Muscle layer of colon (tissue), 2 donors: ENCODE data around the gene RSRC2.

ENCODE experiments used
- H3K27ac ChIP-seq: one replicate; pipeline ENCODE4 v1.7.0; 2013; ENCODE audit warnings: low read depth, mild to moderate bottlenecking, low read length, moderate library complexity
- H3K27me3 ChIP-seq, 2 donors: one replicate each; pipeline ENCODE4 v1.7.0; 2013; ENCODE audit warnings: low read length in 2 of 2, mild to moderate bottlenecking in 2 of 2; ENCODE audit not compliant: insufficient read depth in 2 of 2, control insufficient read depth in 1 of 2
- H3K36me3 ChIP-seq: one replicate; pipeline ENCODE4 v1.7.0; 2013; ENCODE audit warnings: mild to moderate bottlenecking, low read length; ENCODE audit not compliant: insufficient read depth
- H3K4me1 ChIP-seq: one replicate; pipeline ENCODE4 v1.7.0; 2013; ENCODE audit warnings: mild to moderate bottlenecking, low read length; ENCODE audit not compliant: insufficient read depth
- H3K4me3 ChIP-seq, 2 donors: one replicate each; pipeline ENCODE4 v1.7.0; 2013; ENCODE audit warnings: low read length in 2 of 2, low read depth in 1 of 2, mild to moderate bottlenecking in 1 of 2, moderate library complexity in 1 of 2
- H3K9ac ChIP-seq: one replicate; pipeline ENCODE4 v1.7.0; 2013; ENCODE audit warnings: low read length
- H3K9me3 ChIP-seq: one replicate; pipeline ENCODE4 v1.7.0; 2013; ENCODE audit warnings: mild to moderate bottlenecking, low read length
- donor health status: abdominal sarcoma.
- donor health status: Adenocarcinoma of cecum.

Gene RSRC2

GRCh38 chr12:122538496-122538895, 11.8 kb upstream of the RSRC2 start:
- Histone ChIP-seq H3K9me3 (no peaks in the 10 kb centered on the region), H3K27ac (no peak overlapping the region), H3K27me3 (no peaks in the 10 kb centered on the region), H3K4me3 (no peak overlapping the region), H3K9ac (no peak overlapping the region), H3K4me1 (no peaks in the 10 kb centered on the region), H3K36me3 (no peaks in the 10 kb centered on the region)

- no peaks in the 10 kb centered on the region for H3K27me3 ChIP-seq
- H3K4me3 ChIP-seq: no peak overlapping the region
- no peak overlapping the region for H3K9ac ChIP-seq
- no peak overlapping the region for H3K27ac ChIP-seq
- H3K36me3 ChIP-seq: no peaks in the 10 kb centered on the region
- no peaks in the 10 kb centered on the region for H3K9me3 ChIP-seq
- H3K4me1 ChIP-seq: no peaks in the 10 kb centered on the region
Observed at GRCh38 chr12:122537021-122537420, 10.3 kb upstream of the RSRC2 start.

GRCh38 chr12:122533856-122534255, 7.1 kb upstream of the RSRC2 start:
- H3K9ac ChIP-seq: no peak overlapping the region
- no peak overlapping the region for H3K4me3 ChIP-seq
- H3K27me3 ChIP-seq: no peaks in the 10 kb centered on the region
- H3K9me3 ChIP-seq: no peaks in the 10 kb centered on the region
- H3K4me1 ChIP-seq: no peaks in the 10 kb centered on the region
- no peak overlapping the region for H3K27ac ChIP-seq
- H3K36me3 ChIP-seq: no peaks in the 10 kb centered on the region

GRCh38 chr12:122528992-122529391, 2.3 kb upstream of the RSRC2 start:
- no peak overlapping the region for H3K9ac ChIP-seq
- H3K4me3 ChIP-seq: no peak overlapping the region
- peaks cover 4% of the 10 kb centered on the region for H3K36me3 ChIP-seq
- H3K4me1 ChIP-seq: peaks cover 19% of the 10 kb centered on the region
- no peaks in the 10 kb centered on the region for H3K9me3 ChIP-seq
- H3K27ac ChIP-seq: no peak overlapping the region
- H3K27me3 ChIP-seq: no peaks in the 10 kb centered on the region

- Histone ChIP-seq H3K36me3 (peaks cover 4% of the 10 kb centered on the region), H3K9ac (no peak overlapping the region), H3K4me3 (no peak overlapping the region), H3K9me3 (no peaks in the 10 kb centered on the region), H3K27ac (no peak overlapping the region), H3K27me3 (no peaks in the 10 kb centered on the region), H3K4me1 (peaks cover 23% of the 10 kb centered on the region)
Observed at GRCh38 chr12:122528582-122528981, 1.8 kb upstream of the RSRC2 start.

GRCh38 chr12:122527478-122527944, 775 bp upstream of the RSRC2 start:
- Histone ChIP-seq H3K4me3 (peak overlapping the region; percentile 48 to 99), H3K36me3 (peaks cover 4% of the 10 kb centered on the region), H3K27me3 (no peaks in the 10 kb centered on the region), H3K9me3 (no peaks in the 10 kb centered on the region), H3K27ac (no peak overlapping the region), H3K4me1 (peaks cover 32% of the 10 kb centered on the region), H3K9ac (no peak overlapping the region)

GRCh38 chr12:122523846-122524718, 2.7 kb downstream of the RSRC2 start:
- peak overlapping the region; percentile 6 for H3K27ac ChIP-seq
- no peaks in the 10 kb centered on the region for H3K27me3 ChIP-seq
- H3K36me3 ChIP-seq: peaks cover 34% of the 10 kb centered on the region
- peaks cover 40% of the 10 kb centered on the region for H3K4me1 ChIP-seq
- no peaks in the 10 kb centered on the region for H3K9me3 ChIP-seq
- H3K4me3 ChIP-seq: peak overlapping the region in 1 of 2 donors; percentile 99
- H3K9ac ChIP-seq: peak overlapping the region; percentile 4

- Histone ChIP-seq H3K36me3 (peaks cover 42% of the 10 kb centered on the region), H3K4me3 (peak overlapping the region in 1 of 2 donors; percentile 32), H3K4me1 (peaks cover 40% of the 10 kb centered on the region), H3K9ac (no peak overlapping the region), H3K27ac (no peak overlapping the region), H3K27me3 (no peaks in the 10 kb centered on the region), H3K9me3 (no peaks in the 10 kb centered on the region)
Observed at GRCh38 chr12:122523280-122523679, 3.5 kb downstream of the RSRC2 start.

- Histone ChIP-seq H3K4me1 (peaks cover 29% of the 10 kb centered on the region), H3K9ac (no peak overlapping the region), H3K27ac (no peak overlapping the region), H3K36me3 (peaks cover 67% of the 10 kb centered on the region), H3K9me3 (no peaks in the 10 kb centered on the region), H3K27me3 (no peaks in the 10 kb centered on the region), H3K4me3 (no peak overlapping the region)
Observed at GRCh38 chr12:122520676-122521075, 6.1 kb downstream of the RSRC2 start.

GRCh38 chr12:122519418-122519817, 7.3 kb downstream of the RSRC2 start:
- no peak overlapping the region for H3K4me3 ChIP-seq

GRCh38 chr12:122518908-122519307, 7.8 kb downstream of the RSRC2 start:
- Histone ChIP-seq H3K36me3 (peaks cover 79% of the 10 kb centered on the region), H3K4me3 (no peak overlapping the region), H3K4me1 (peaks cover 20% of the 10 kb centered on the region), H3K9me3 (no peaks in the 10 kb centered on the region), H3K27ac (no peak overlapping the region), H3K9ac (no peak overlapping the region), H3K27me3 (no peaks in the 10 kb centered on the region)

More at GRCh38 chr12:122519418-122519817, 7.3 kb downstream of the RSRC2 start:
- H3K36me3 ChIP-seq: peaks cover 75% of the 10 kb centered on the region
- no peaks in the 10 kb centered on the region for H3K27me3 ChIP-seq
- H3K4me1 ChIP-seq: peaks cover 25% of the 10 kb centered on the region
- no peak overlapping the region for H3K9ac ChIP-seq
- H3K27ac ChIP-seq: no peak overlapping the region
- H3K9me3 ChIP-seq: no peaks in the 10 kb centered on the region

GRCh38 chr12:122517877-122518276, 8.9 kb downstream of the RSRC2 start:
- H3K27me3 ChIP-seq: no peaks in the 10 kb centered on the region
- no peak overlapping the region for H3K4me3 ChIP-seq
- no peak overlapping the region for H3K9ac ChIP-seq
- peaks cover 10% of the 10 kb centered on the region for H3K4me1 ChIP-seq
- peaks cover 86% of the 10 kb centered on the region for H3K36me3 ChIP-seq
- H3K27ac ChIP-seq: no peak overlapping the region
- no peaks in the 10 kb centered on the region for H3K9me3 ChIP-seq
